DND-41 (cell line): ENCODE data around the gene PGBD5.
"Not testable (repeated sequence)": the region's sequence is repeated elsewhere in the genome, so short reads cannot be mapped to it uniquely, and the experiment has no call there.

Experiments used
- ATAC-seq: fragments of 200-7000 bp; cut with Tn5 transposase; 3 replicates; pipeline ENCODE4 v1.9.1; 2021; ENCODE audit warnings: low read depth; ENCODE audit not compliant: insufficient read depth
- DNase-seq: peaks from one replicate; pipeline ENCODE4 v3.0.0-alpha.2; 2020
- H2AFZ ChIP-seq: 2 replicates; pipeline ENCODE4 v1.6.0; 2012; ENCODE audit warnings: low read depth, low read length
- H3K27ac ChIP-seq: 2 replicates; pipeline ENCODE4 v1.5.1; 2012; ENCODE audit warnings: low read length, inconsistent platforms
- H3K27me3 ChIP-seq: fragments of 200-600 bp; sonication (generic); 2 replicates; pipeline ENCODE4 v1.6.0; 2012; ENCODE audit warnings: low read length, mild to moderate bottlenecking, inconsistent platforms; ENCODE audit not compliant: insufficient read depth, poor library complexity
- H3K36me3 ChIP-seq: 2 replicates; pipeline ENCODE4 v1.5.1; 2012; ENCODE audit warnings: low read length, inconsistent platforms; ENCODE audit not compliant: insufficient read depth
- H3K4me1 ChIP-seq: 2 replicates; pipeline ENCODE4 v1.5.1; 2012; ENCODE audit warnings: mild to moderate bottlenecking, low read length; ENCODE audit not compliant: insufficient read depth
- H3K4me2 ChIP-seq: 2 replicates; pipeline ENCODE4 v1.6.0; 2012; ENCODE audit warnings: mild to moderate bottlenecking, moderate library complexity, low read length, inconsistent platforms; ENCODE audit not compliant: insufficient read depth
- H3K4me3 ChIP-seq, 2 experiments: fragments of 200-600 bp in 1 of 2; shearing (Covaris generic) in 1 of 2; 2 replicates each; pipeline ENCODE4 v1.5.1; 2012 to 2016; ENCODE audit warnings: inconsistent platforms in 2 of 2, low read length in 2 of 2, mild to moderate bottlenecking in 2 of 2, low read depth in 1 of 2, moderate library complexity in 1 of 2
- H3K79me2 ChIP-seq: 2 replicates; pipeline ENCODE4 v1.6.0; 2012; ENCODE audit warnings: low read length, inconsistent platforms; ENCODE audit not compliant: insufficient read depth
- H3K9ac ChIP-seq: 2 replicates; pipeline ENCODE4 v1.6.0; 2012; ENCODE audit warnings: low read depth, mild to moderate bottlenecking, inconsistent platforms, low read length, moderate library complexity
- H3K9me3 ChIP-seq: 2 replicates; pipeline ENCODE4 v1.5.1; 2012; ENCODE audit warnings: low read length, moderate library complexity, mild to moderate bottlenecking, inconsistent platforms; ENCODE audit not compliant: insufficient read depth, severe bottlenecking
- H4K20me1 ChIP-seq: 2 replicates; pipeline ENCODE4 v1.6.0; 2012; ENCODE audit warnings: low read length; ENCODE audit not compliant: insufficient read depth
- CTCF ChIP-seq: IDR thresholded peaks from 2 replicates; pipeline ENCODE4 v1.5.1; 2012; ENCODE audit warnings: borderline replicate concordance, low read length, moderate library complexity, mild to moderate bottlenecking; ENCODE audit not compliant: poor library complexity, severe bottlenecking; ENCODE audit errors: extremely low read depth
- EZH2 ChIP-seq: IDR thresholded peaks from 3 replicates; pipeline ENCODE4 v1.6.1; 2012; ENCODE audit warnings: borderline replicate concordance, low read depth, mild to moderate bottlenecking, moderate library complexity, low read length, inconsistent platforms; ENCODE audit not compliant: severe bottlenecking

The PGBD5 gene

GRCh38 chr1:230413061-230413460 lies 13.1 kb downstream of the PGBD5 start:
- Histone ChIP-seq H3K79me2 (no peaks in the 10 kb centered on the region), H3K4me3 (no peak overlapping the region), H3K9ac (no peak overlapping the region), H3K9me3 (no peaks in the 10 kb centered on the region), H3K36me3 (no peaks in the 10 kb centered on the region), H3K27ac (no peak overlapping the region), H2AFZ (no peak overlapping the region), H3K4me1 (no peaks in the 10 kb centered on the region), H4K20me1 (no peaks in the 10 kb centered on the region), H3K27me3 (peaks cover 20% of the 10 kb centered on the region), H3K4me2 (no peak overlapping the region)
- no peak for ATAC-seq
- TF ChIP-seq EZH2 = no peak
- no peak for TF ChIP-seq CTCF
- DNase-seq = no peak

- Histone ChIP-seq H3K4me2 (no peak overlapping the region), H3K4me3 (no peak overlapping the region), H3K36me3 (no peaks in the 10 kb centered on the region), H3K27me3 (peaks cover 11% of the 10 kb centered on the region), H3K27ac (no peak overlapping the region), H4K20me1 (no peaks in the 10 kb centered on the region), H3K9me3 (no peaks in the 10 kb centered on the region), H2AFZ (no peak overlapping the region), H3K79me2 (no peaks in the 10 kb centered on the region), H3K4me1 (no peaks in the 10 kb centered on the region), H3K9ac (no peak overlapping the region)
- ATAC-seq = no peak
- TF ChIP-seq CTCF = no peak
- no peak for TF ChIP-seq EZH2
- DNase-seq = no peak
Measured at GRCh38 chr1:230408971-230409370, 17.2 kb downstream of the PGBD5 start.

GRCh38 chr1:230407351-230407750 lies 18.8 kb downstream of the PGBD5 start:
- H3K9ac ChIP-seq = no peak overlapping the region
- no peak overlapping the region for H2AFZ ChIP-seq
- H3K27ac ChIP-seq = no peak overlapping the region
- H3K4me2 ChIP-seq = no peak overlapping the region
- no peaks in the 10 kb centered on the region for H3K79me2 ChIP-seq
- DNase-seq (no peak), ATAC-seq (no peak)
- no peaks in the 10 kb centered on the region for H3K36me3 ChIP-seq
- H4K20me1 ChIP-seq = no peaks in the 10 kb centered on the region
- H3K9me3 ChIP-seq = no peaks in the 10 kb centered on the region
- no peaks in the 10 kb centered on the region for H3K4me1 ChIP-seq
- H3K4me3 ChIP-seq = no peak overlapping the region
- TF ChIP-seq CTCF (no peak), EZH2 (no peak)
- peaks cover 11% of the 10 kb centered on the region for H3K27me3 ChIP-seq

GRCh38 chr1:230406727-230407126 lies 19.4 kb downstream of the PGBD5 start:
- not testable (repeated sequence) for H3K9ac ChIP-seq, H3K79me2 ChIP-seq, DNase-seq, H3K27ac ChIP-seq, H3K4me1 ChIP-seq, H2AFZ ChIP-seq, H3K36me3 ChIP-seq, ATAC-seq, H3K4me2 ChIP-seq, H4K20me1 ChIP-seq, H3K4me3 ChIP-seq, H3K9me3 ChIP-seq
- peaks cover 11% of the 10 kb centered on the region for H3K27me3 ChIP-seq
